Activated gamma-delta T cell (primary cell): ENCODE results near the gene KIF11.

Experiments
- DNase-seq: peaks from one replicate; lab custom pipeline; 2025; lab: John Stamatoyannopoulos, UW

KIF11 gene

GRCh38 chr10:92702301-92702916 is 109.5 kb downstream of the KIF11 start:
- DNase-seq = no peak
